Activated CD4-positive, alpha-beta T cell treated with anti-CD3 and anti-CD28 coated beads, Interleukin-10, Interleukin-2, amounts not matched to agents 100 ng/mL and 50 ng/mL, durations not matched to agents 16 hours and 8 hours (primary cell): ENCODE data around the gene PDK2.

Source experiments
- DNase-seq: peaks from one replicate; pipeline ENCODE4 v3.0.0-alpha.2; 2020

PDK2 gene

GRCh38 chr17:50153650-50154575 is 58.8 kb downstream of the PDK2 start:
- DNase-seq, result no peak

DNA sequence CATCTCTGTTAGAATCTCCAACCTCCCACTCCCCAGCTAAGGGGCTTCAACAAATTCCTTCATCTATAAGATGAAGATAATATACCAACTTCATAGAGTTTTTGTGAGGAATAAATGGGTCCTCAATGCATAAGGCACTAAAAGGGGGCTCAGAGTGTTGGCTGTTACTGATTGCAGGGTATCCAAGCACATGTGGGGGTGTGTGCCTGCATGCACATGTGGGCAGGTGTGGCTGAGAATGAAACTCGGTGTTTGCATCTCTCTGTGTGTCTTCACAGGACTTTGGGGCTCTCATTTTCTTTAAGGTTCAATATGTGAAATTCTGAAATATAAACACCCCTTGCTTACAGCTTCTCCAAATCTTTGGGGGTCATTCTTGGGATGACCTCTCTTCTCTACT is 59.5 kb downstream of the PDK2 start:
- no peak for DNase-seq

GRCh38 chr17:50155115-50155819 is 60.1 kb downstream of the PDK2 start:
- DNase-seq, result no peak

DNA sequence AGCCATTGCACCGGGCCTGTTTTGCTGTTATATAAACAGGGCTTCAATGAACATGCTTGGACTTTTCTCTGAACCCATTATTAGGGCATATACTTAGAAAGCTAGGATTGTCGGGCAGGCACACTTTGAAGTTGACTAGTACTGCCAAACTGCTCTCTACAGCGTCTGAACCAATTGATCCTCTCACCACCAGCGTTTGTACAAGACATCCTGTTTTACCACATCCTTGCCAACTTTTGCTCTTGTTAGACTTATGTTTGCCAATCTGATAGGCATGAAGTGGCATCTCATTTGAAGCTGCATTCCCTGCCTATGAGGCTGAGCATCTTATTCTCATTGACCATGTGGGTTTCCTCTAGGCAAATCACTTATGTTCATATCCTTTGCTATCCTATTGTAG is 62.7 kb downstream of the PDK2 start:
- peak; percentile 31 for DNase-seq

DNA sequence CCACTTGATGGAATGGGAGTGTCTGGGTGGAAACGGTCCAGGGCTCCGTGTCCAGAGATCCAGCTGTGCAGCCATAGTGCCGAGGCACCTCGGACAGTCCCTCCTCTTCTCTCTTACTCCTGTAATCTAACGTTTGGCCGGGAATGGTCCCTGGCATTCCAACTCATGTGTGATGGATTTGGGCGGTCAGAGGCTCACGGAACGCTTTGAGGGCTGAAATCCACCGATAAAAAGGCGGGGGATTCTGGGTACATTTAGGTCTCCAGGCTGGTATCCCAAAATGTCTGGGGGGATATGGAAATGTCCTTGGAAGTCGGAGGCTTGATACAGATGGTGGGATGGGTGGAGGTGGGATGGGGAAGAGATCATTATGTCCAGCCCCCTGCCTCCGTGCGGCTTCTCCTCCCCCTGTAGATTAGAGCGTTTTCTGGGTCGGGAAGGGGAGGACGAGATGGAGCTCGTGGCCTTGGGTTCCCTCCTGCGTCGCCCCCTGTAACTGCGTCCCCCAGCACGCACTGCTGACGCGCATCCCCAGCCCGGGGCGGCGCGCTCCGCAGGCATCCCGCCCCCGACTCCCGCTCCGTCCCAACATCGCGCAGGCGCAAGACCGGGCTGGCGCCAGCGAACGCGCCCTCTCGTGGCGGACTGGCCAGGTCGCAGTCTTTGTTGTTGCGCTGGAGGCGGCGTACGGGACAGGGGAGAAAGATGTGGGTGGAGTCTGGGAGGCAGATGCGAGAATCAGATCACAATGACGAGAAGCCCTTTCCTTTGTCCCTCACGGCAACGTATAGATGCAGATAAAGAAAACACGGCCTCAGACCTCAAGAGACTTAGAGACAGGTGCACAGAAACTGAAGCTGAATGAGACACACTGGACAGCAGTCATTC is 66.1 kb downstream of the PDK2 start:
- peak; percentile 97 for DNase-seq
